Measurements from ENCODE around the gene HOXA9. TPM values are rescaled to one million over a fixed set of nuclear protein-coding genes. Genes with fewer than 3 reads are reported as not detected.

HOXA9 gene
- total and polyA plus RNA-seq, 2 of the 8 experiments (the other 6 are each of a cell fraction or from before 2014, with no cell fraction given), result not detected

DNA sequence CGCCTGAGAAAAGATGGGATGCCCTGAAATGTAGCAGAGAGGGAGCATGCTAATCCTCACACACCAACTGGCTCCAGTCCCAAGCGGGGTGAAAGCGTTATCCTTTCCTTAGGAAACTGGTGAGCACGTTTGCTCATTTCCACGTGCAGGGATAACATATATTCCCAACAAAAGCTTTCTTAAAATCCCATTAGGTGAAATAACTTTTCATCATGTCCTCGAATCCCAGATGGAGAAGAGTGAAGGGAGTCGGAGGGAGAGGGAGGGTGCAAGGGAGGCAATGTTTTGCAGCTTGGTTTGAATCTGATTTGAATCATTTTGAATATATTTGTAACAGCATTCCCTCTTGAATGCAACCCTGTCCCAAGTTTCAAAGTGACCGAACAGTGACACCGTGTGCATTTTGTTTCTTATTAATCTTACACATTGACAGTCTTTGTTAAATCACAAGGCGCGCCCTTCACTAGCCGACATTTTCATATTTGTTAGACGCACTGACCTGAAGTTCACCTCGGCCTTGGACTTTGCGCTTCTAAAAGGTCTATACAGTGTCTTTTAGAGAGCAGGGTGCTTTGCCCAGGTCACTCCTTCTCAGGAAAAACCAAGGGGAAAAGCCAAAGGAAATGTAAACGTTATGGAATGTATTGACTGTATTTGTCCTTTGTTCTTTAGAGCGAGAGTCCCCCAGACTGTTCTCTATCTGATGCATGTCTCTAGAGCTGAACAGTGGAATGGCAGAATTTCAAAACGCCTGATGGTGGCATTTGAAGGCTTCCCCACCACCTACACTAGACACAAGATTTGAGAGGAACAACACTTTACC lies 31.7 kb downstream of the HOXA9 start:
- DNase-seq (ENCODE audit: low read depth in 1 of 2, low spot score in 2 of 2) (peak in 1 of 2 experiments; percentile 38), FAIRE-seq (no peak)
- Histone ChIP-seq H4K8ac (ENCODE audit: extremely low read depth, insufficient read depth, low read length) (no peak overlapping the region), H2BK5ac (ENCODE audit: low read depth, low read length) (no peak overlapping the region), H3K14ac (ENCODE audit: insufficient read length) (no peak overlapping the region), H3K27me3 (replicated peaks in 1 of 4; ENCODE audit: control insufficient read depth in 3 of 4, extremely low read depth in 1 of 4, insufficient read depth in 3 of 4, low read length in 3 of 4) (peaks cover 96 to 100% (median 100%) of the 10 kb centered on the region in 4 experiments), H3K23ac (ENCODE audit: insufficient read length) (no peak overlapping the region), H3K23me2 (ENCODE audit: low read depth, low read length) (peaks cover 4% of the 10 kb centered on the region; the same call in 1 of the 2 replicates), H3K9ac (replicated peaks in 1 of 4; ENCODE audit: extremely low read depth in 1 of 4, low read depth in 3 of 4, low read length in 3 of 4) (no peak overlapping the region), H4K91ac (replicated peaks; ENCODE audit: insufficient read length, low read length) (no peak overlapping the region), H3K79me2 (ENCODE audit: control insufficient read depth in 1 of 2, insufficient read depth in 2 of 2, low read length in 2 of 2) (no peaks in the 10 kb centered on the region), H2BK20ac (ENCODE audit: low read length) (no peak overlapping the region), H4K5ac (ENCODE audit: insufficient read length, low read depth, low read length) (no peak overlapping the region), H3K36me3 (ENCODE audit: control insufficient read depth in 2 of 4, insufficient read depth in 4 of 4, low read length in 3 of 4) (peaks cover 0 to 16% (median 0%) of the 10 kb centered on the region in 4 experiments; a peak in 2 of 8 replicates), H3K4me1 (replicated peaks in 1 of 4; ENCODE audit: control insufficient read depth in 3 of 4, insufficient read depth in 4 of 4, low read length in 3 of 4) (peaks cover 0 to 4% (median 2%) of the 10 kb centered on the region in 4 experiments; a peak in 4 of 7 replicates), H3K9me3 (ENCODE audit: insufficient read depth in 2 of 2, low read depth in 1 of 2, low read length in 1 of 2) (peaks cover 0 to 4% of the 10 kb centered on the region in 2 experiments; a peak in 1 of 4 replicates), H3K56ac (replicated peaks; ENCODE audit: insufficient read length, low read depth, low read length) (no peak overlapping the region), H2BK15ac (ENCODE audit: low read length) (no peak overlapping the region), H4K20me1 (replicated peaks in 1 of 2; ENCODE audit: control insufficient read depth in 1 of 2, insufficient read depth in 2 of 2, low read length in 2 of 2) (peaks cover 14 to 24% of the 10 kb centered on the region in 2 experiments), H3K18ac (ENCODE audit: extremely low read depth, low read length) (no peak overlapping the region), H3K27ac (ENCODE audit: low read depth, low read length) (no peak overlapping the region), H3K4ac (replicated peaks; ENCODE audit: insufficient read length, low read depth, low read length) (no peak overlapping the region), H3K4me3 (ENCODE audit: extremely low read depth in 1 of 4, insufficient read depth in 2 of 4, low read depth in 3 of 4, low read length in 4 of 4) (no peak overlapping the region), H2AK5ac (ENCODE audit: low read depth, low read length) (no peak overlapping the region), H2BK120ac (replicated peaks; ENCODE audit: low read depth, low read length) (no peak overlapping the region), H3K4me2 (ENCODE audit: insufficient read depth in 1 of 2, low read depth in 2 of 2, low read length in 2 of 2) (no peak overlapping the region), H2AFZ (ENCODE audit: low read length) (no peak overlapping the region), H2BK12ac (ENCODE audit: low read depth, low read length) (no peak overlapping the region), H3K79me1 (ENCODE audit: low read depth, low read length) (no peaks in the 10 kb centered on the region)
- WGBS, 2 experiments (ENCODE audit: extremely low coverage in 1 of 2, insufficient coverage in 1 of 2, insufficient read length in 1 of 2, insufficient replicate concordance in 2 of 2, low coverage in 1 of 2, low lambda C conversion rate in 2 of 2, missing lambda C conversion rate in 1 of 2), result 28% methylated on average over 18 of the region's 18 CpGs; no CpG with 5 or more reads in 1 of the 2 experiments
- ChIA-PET CTCF (ENCODE audit: partially characterized antibody) (interaction anchor here (1.5 to 2.7 kb wide), 4 partner anchors 8 to 446 kb away, joined by 4 to 10 read pairs (median 8); partner anchors contain the start of gene HOXA5), POLR2A (ENCODE audit: partially characterized antibody) (no interaction called here)
- no peak for TF ChIP-seq RAD21 (IDR thresholded peaks at IDR 0.05 in 1 of 2, conservative IDR thresholded peaks at IDR 0.05 in 1 of 2; ENCODE audit: low read depth in 2 of 2, low read length in 2 of 2)
- no peak for TF ChIP-seq KDM5A (IDR thresholded peaks at IDR 0.05; ENCODE audit: low read length)
- TF ChIP-seq SUZ12 (IDR thresholded peaks at IDR 0.05; ENCODE audit: low read length), result peak; percentile 91
- TF ChIP-seq PHF8 (conservative IDR thresholded peaks at IDR 0.05; ENCODE audit: low read depth, low read length), result no peak
- no peak for TF ChIP-seq MAFK (IDR thresholded peaks at IDR 0.05; ENCODE audit: low read depth, low read length)
- peak; percentile 87 for TF ChIP-seq EZH2 (IDR thresholded peaks at IDR 0.05; ENCODE audit: low read depth, low read length, severe bottlenecking)
- peak; percentile 86 for TF ChIP-seq RNF2 (IDR thresholded peaks at IDR 0.05; ENCODE audit: borderline replicate concordance, low read depth, low read length, missing control alignments, poor library complexity, severe bottlenecking)

Measured in H1 (cell line).